Heart right ventricle (tissue), 16 donors: ENCODE measurements around the gene CCSER1. TPM values are rescaled to one million over a fixed set of nuclear protein-coding genes. Genes with fewer than 3 reads are reported as not detected.

ENCODE experiments used
- ATAC-seq, 8 donors: fragments of 200-7000 bp; cut with Tn5 transposase; one replicate each; pipeline ENCODE4 v1.9.1; 2020; ENCODE audit warnings: mild to moderate bottlenecking in 8 of 8, moderate library complexity in 8 of 8, moderate number of reproducible peaks in 1 of 8
- DNase-seq, 2 donors: peaks; one replicate each; pipeline ENCODE4 v3.0.0-alpha.2; 2020
- H3K27ac ChIP-seq, 10 donors: fragments of 200-600 bp; sonication (generic) in 2 of 10; one replicate each; pipeline versions ENCODE4 v1.5.0 to v1.8.0; 2020 to 2022; ENCODE audit warnings: mild to moderate bottlenecking in 3 of 10
- H3K27me3 ChIP-seq, 7 donors: fragments of 200-600 bp; one replicate each; pipeline ENCODE4 v1.8.0; 2021 to 2022; ENCODE audit warnings: mild to moderate bottlenecking in 2 of 7
- H3K36me3 ChIP-seq, 9 donors: fragments of 200-600 bp; sonication (generic) in 1 of 9; one replicate each; pipeline versions ENCODE4 v1.5.0 to v1.8.0; 2020 to 2022; ENCODE audit warnings: mild to moderate bottlenecking in 2 of 9
- H3K4me1 ChIP-seq, 9 donors: fragments of 200-600 bp; sonication (generic) in 1 of 9; one replicate each; pipeline versions ENCODE4 v1.5.0 to v1.8.0; 2020 to 2022; ENCODE audit warnings: mild to moderate bottlenecking in 4 of 9
- H3K4me3 ChIP-seq, 10 donors: fragments of 200-600 bp; sonication (generic) in 2 of 10; one replicate each; pipeline versions ENCODE4 v1.5.0 to v1.8.0; 2020 to 2022; ENCODE audit warnings: mild to moderate bottlenecking in 7 of 10, moderate library complexity in 2 of 10
- H3K9me3 ChIP-seq, 11 donors: fragments of 200-600 bp in 10 of 11; sonication (generic) in 2 of 11; one replicate each; pipeline versions ENCODE4 v1.5.0 to v1.8.0; 2013 to 2022; ENCODE audit warnings: mild to moderate bottlenecking in 2 of 11, control low read depth in 1 of 11, moderate library complexity in 1 of 11
- WGBS, 2 donors: extraction: QIAGEN DNeasy Blood & Tissue Kit; methylation state at CpG; one replicate each; pipeline ENCODE4 v1.1.7; 2013; ENCODE audit warnings: inconsistent platforms in 1 of 2; 5-methylcytosine and 5-hydroxymethylcytosine counted together
- intact Hi-C, 10 donors: fragments of 100-400 bp; cut with DNase I; formaldehyde crosslinking; loops; one replicate each; pipeline versions ENCODE4 v1.11.1 to v1.14.2; 2022
- polyA plus RNA-seq, 2 donors: library from polyadenylated mRNA; stranded (reverse); fragments of 200-250 nt; gene quantifications; one replicate each; pipeline ENCODE4 v1.2.3, GENCODE V29; 2013
- total RNA-seq, 10 donors: library from RNA; stranded (reverse); fragmentation: NEBNext Ultra II Directional in 3 of 10; extraction: Animal tissue kit (Norgen Biotek cat#: 25700) in 3 of 10; gene quantifications; one replicate each; pipeline versions ENCODE4 v1.2.1 to v1.2.4, GENCODE V29; 2021 to 2023
- TF ChIP-seq, protein P1 (sequence below), 9 donors: fragments of 200-600 bp; sonication (generic) in 2 of 9; IDR thresholded peaks; one replicate each; pipeline versions ENCODE4 v1.5.0 to v1.8.0; 2021 to 2022; ENCODE audit warnings: antibody characterized with exemption in 9 of 9, mild to moderate bottlenecking in 5 of 9, moderate library complexity in 1 of 9
- donor health status: Arrhythmogenic right ventricular cardiomyopathy.
- donor health status: ischemic (EF 13 %, LVEDD 7.1; RV severe dilation, severe dysfunction).
- donor health status: healthy with polysubstance abuse.
- donor health status: DM: no; HTN: yes; CAD: no.
- donor health status: DM: no; HTN: no; CAD: no.
- donor health status: ischemic (EF 25% LVEDD 6.9; RV normal size, moderate dysfunction).
- donor health status: ischemic (EF 25% LVEDD 5.7; RV mildly dilated, moderate dysfunction).
- donor health status: healthy.
- donor health status: DM: yes; HTN: yes; CAD: no.
- donor health status: Ischemic cardiomyopathy.
- donor health status: ischemic (EF 35%, LVEDD 5.7; RV mildly dilated, moderate dysfunction).
- donor health status: nonischemic (EF 11% LVEDD 7.7; RV severe dilation, severe dysfunction).
- donor health status: DM: yes; HTN: yes; CAD: no.
- donor health status: PGD.
- donor health status: ischemic (EF 29% LVEDD 5.4; RV normal size, mild dysfunction).
- donor health status: nonischemic (EF 23%, LVEDD 6.1; RV moderate dilation, normal function).

Gene CCSER1
- total and polyA plus RNA-seq, 12 donors = 1.5 to 16.4 (median 12.0) TPM

DNA sequence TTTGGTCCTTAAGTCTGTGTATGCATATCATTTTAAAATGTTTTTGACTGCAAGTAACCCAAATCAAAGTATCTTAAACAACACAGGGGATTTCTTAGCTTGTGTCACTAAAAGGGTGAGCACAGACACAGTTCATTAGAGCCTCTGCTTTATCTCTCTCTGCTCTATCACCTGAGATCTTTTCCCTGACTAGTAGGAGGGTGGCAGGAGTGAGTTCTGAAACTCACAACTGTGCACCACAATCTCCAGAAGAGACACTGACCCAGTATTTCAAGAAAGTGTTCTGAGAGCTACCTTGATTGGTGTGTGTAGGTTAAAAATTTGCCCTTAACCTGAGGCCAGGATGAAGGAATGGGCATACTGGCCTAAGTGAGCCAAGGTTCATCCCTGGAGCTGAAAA is 24.8 kb downstream of the CCSER1 start:
- H3K4me3 ChIP-seq = no peak overlapping the region
- H3K27me3 ChIP-seq = no peaks in the 10 kb centered on the region
- no peaks in the 10 kb centered on the region for H3K4me1 ChIP-seq
- peaks cover 0 to 8% (median 0%) of the 10 kb centered on the region in 11 donors for H3K9me3 ChIP-seq
- H3K36me3 ChIP-seq = no peaks in the 10 kb centered on the region
- TF ChIP-seq, protein P1, sequence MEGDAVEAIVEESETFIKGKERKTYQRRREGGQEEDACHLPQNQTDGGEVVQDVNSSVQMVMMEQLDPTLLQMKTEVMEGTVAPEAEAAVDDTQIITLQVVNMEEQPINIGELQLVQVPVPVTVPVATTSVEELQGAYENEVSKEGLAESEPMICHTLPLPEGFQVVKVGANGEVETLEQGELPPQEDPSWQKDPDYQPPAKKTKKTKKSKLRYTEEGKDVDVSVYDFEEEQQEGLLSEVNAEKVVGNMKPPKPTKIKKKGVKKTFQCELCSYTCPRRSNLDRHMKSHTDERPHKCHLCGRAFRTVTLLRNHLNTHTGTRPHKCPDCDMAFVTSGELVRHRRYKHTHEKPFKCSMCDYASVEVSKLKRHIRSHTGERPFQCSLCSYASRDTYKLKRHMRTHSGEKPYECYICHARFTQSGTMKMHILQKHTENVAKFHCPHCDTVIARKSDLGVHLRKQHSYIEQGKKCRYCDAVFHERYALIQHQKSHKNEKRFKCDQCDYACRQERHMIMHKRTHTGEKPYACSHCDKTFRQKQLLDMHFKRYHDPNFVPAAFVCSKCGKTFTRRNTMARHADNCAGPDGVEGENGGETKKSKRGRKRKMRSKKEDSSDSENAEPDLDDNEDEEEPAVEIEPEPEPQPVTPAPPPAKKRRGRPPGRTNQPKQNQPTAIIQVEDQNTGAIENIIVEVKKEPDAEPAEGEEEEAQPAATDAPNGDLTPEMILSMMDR (IDR thresholded peaks at IDR 0.05) = no peak
- no peak overlapping the region for H3K27ac ChIP-seq
- ATAC-seq = no peak
- intact Hi-C loops = no loop called here
- no peak for DNase-seq

DNA sequence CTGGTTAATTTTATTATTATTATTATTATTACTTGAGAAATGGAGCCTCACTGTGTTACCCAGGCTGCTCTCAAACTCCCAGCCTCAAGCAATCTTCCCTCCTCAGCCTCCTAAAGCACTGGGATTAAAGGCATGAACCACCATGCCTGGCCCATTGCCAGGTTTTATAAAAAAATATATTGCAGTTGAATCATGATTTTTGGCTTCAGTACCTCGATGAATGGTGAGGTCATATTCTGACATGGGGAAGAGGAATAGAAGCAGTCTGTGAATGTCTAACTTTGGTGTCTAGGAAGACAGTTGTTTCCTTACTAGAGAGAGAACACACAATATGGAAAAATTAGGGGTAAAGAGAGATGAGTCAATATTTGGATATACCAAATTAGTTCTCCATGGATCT is 32.0 kb downstream of the CCSER1 start:
- no peak for ATAC-seq
- H3K4me3 ChIP-seq = no peak overlapping the region
- TF ChIP-seq, protein P1 (IDR thresholded peaks at IDR 0.05) = no peak
- no peaks in the 10 kb centered on the region for H3K36me3 ChIP-seq
- H3K27ac ChIP-seq = no peak overlapping the region
- WGBS, 2 donors = 49 to 56% methylated on average over 1 of the region's 1 CpG
- DNase-seq = no peak
- H3K4me1 ChIP-seq = peaks cover 0 to 10% (median 3%) of the 10 kb centered on the region in 9 donors
- no peaks in the 10 kb centered on the region for H3K27me3 ChIP-seq
- peaks cover 0 to 6% (median 0%) of the 10 kb centered on the region in 11 donors for H3K9me3 ChIP-seq
- intact Hi-C loops = no loop called here

DNA sequence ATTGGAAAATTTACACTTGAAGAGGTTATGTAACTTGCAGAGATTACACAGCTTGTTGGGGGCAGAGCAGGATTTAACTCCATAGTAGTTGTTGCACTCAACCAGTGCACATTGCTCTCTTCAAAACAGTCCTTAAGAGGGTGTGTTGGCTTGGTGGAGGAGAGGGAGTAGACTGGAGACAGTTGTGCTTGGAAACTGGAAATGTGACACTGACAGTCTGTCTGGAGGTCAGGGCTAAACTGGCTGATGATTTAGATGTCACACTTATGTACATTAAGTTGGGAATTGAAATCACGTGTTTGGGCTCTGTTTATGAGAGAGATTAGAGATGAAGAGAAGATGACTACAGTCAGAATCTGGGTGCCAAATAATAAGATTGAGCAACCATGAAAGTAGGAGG is 32.9 kb downstream of the CCSER1 start:
- H3K36me3 ChIP-seq = no peaks in the 10 kb centered on the region
- H3K27ac ChIP-seq = no peak overlapping the region
- intact Hi-C loops = no loop called here
- no peak for ATAC-seq
- H3K4me1 ChIP-seq = peaks cover 0 to 17% (median 3%) of the 10 kb centered on the region in 9 donors
- no peak overlapping the region for H3K4me3 ChIP-seq
- DNase-seq = no peak
- WGBS, 2 donors = 36 to 60% methylated on average over 1 of the region's 1 CpG
- H3K9me3 ChIP-seq = peaks cover 0 to 5% (median 0%) of the 10 kb centered on the region in 11 donors
- H3K27me3 ChIP-seq = no peaks in the 10 kb centered on the region
- TF ChIP-seq, protein P1 (IDR thresholded peaks at IDR 0.05) = no peak

DNA sequence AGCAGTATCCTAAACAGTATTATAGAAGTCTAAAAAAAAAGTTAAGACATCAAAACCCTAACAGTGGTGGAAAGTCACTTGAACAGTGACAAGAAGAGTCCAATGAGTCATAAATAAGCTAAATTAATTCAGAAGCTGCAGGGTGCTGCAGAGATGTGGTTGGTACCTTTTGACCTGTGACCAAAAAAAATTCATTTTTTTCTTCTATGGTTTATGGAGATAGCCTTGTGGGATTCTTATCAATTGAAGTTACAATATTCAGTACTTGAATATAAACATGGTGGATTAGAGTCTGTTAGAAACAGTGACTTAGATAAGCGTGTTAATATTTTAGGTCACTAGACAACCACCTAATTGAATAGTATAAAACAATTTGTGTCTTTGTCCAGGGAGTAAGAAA is 35.4 kb downstream of the CCSER1 start:
- no peaks in the 10 kb centered on the region for H3K27me3 ChIP-seq
- DNase-seq = no peak
- TF ChIP-seq, protein P1 (IDR thresholded peaks at IDR 0.05) = no peak
- H3K27ac ChIP-seq = no peak overlapping the region
- no peak overlapping the region for H3K4me3 ChIP-seq
- intact Hi-C loops = no loop called here
- H3K4me1 ChIP-seq = peaks cover 0 to 17% (median 3%) of the 10 kb centered on the region in 9 donors
- no peaks in the 10 kb centered on the region for H3K9me3 ChIP-seq
- no peak for ATAC-seq
- WGBS, 2 donors = 82 to 85% methylated on average over 1 of the region's 1 CpG
- H3K36me3 ChIP-seq = no peaks in the 10 kb centered on the region
